SK-N-MC (cell line): ENCODE measurements around the gene CDCA7.

Source experiments
- DNase-seq: peaks from one replicate; pipeline ENCODE4 v3.0.0-alpha.2; 2011; ENCODE audit warnings: low read depth, low spot score
- H3K27ac ChIP-seq: fragments of 200-600 bp; sonication (generic); 2 replicates; pipeline ENCODE4 v1.5.1; 2016; ENCODE audit warnings: mixed run types
- H3K36me3 ChIP-seq: fragments of 200-600 bp; sonication (generic); 2 replicates; pipeline ENCODE4 v1.6.1; 2017; ENCODE audit warnings: antibody characterized with exemption, low read length, mixed read lengths; ENCODE audit not compliant: insufficient read depth
- H3K4me3 ChIP-seq: fragments of 200-600 bp; sonication (generic); 2 replicates; pipeline ENCODE4 v1.5.1; 2016
- H3K9ac ChIP-seq: fragments of 200-600 bp; sonication (generic); 2 replicates; pipeline ENCODE4 v1.8.0; 2017; ENCODE audit warnings: mixed run types, mixed read lengths; ENCODE audit not compliant: insufficient read length
- H3K9me3 ChIP-seq: fragments of 200-600 bp; sonication (generic); 2 replicates; pipeline ENCODE4 v1.6.1; 2017; ENCODE audit warnings: low read depth, mild to moderate bottlenecking, antibody characterized with exemption, low read length, moderate library complexity, mixed read lengths
- EZH2 ChIP-seq: fragments of 200-600 bp; sonication (generic); IDR thresholded peaks from one replicate; pipeline ENCODE4 v1.6.1; 2017; ENCODE audit warnings: antibody characterized with exemption
- FOXP2 ChIP-seq: optimal IDR thresholded peaks from 2 replicates; pipeline ENCODE3; 2011; ENCODE audit warnings: mild to moderate bottlenecking, moderate library complexity; ENCODE audit not compliant: insufficient read depth; ENCODE audit errors: extremely low read length, control extremely low read depth
- POLR2AphosphoS5 ChIP-seq: IDR thresholded peaks from 2 replicates; pipeline ENCODE4 v1.6.1; 2012; ENCODE audit warnings: mild to moderate bottlenecking, low read depth, low read length, borderline replicate concordance

CDCA7 gene

GRCh38 chr2:173417341-173417740 is 62.7 kb downstream of the CDCA7 start:
- Histone ChIP-seq H3K9ac (no peak overlapping the region), H3K9me3 (no peaks in the 10 kb centered on the region), H3K4me3 (no peak overlapping the region), H3K27ac (no peak overlapping the region), H3K36me3 (no peaks in the 10 kb centered on the region)
- TF ChIP-seq FOXP2: no peak
- TF ChIP-seq POLR2AphosphoS5: no peak
- no peak for TF ChIP-seq EZH2
- DNase-seq: no peak

GRCh38 chr2:173417802-173418201 is 63.1 kb downstream of the CDCA7 start:
- TF ChIP-seq EZH2 (no peak), FOXP2 (no peak), POLR2AphosphoS5 (no peak)
- Histone ChIP-seq H3K4me3 (no peak overlapping the region), H3K27ac (no peak overlapping the region), H3K9ac (no peak overlapping the region), H3K36me3 (no peaks in the 10 kb centered on the region), H3K9me3 (no peaks in the 10 kb centered on the region)
- DNase-seq: no peak
